Activated CD4-positive, CD25-positive, alpha-beta regulatory T cell treated with anti-CD3 and anti-CD28 coated beads, Interleukin-2, amount 50 U/mL, for 72 hours (primary cell): Measurements from ENCODE around the gene PLEKHH1.

Experiments used
- DNase-seq: peaks from one replicate; pipeline ENCODE4 v3.0.0; 2021

PLEKHH1 gene

DNA sequence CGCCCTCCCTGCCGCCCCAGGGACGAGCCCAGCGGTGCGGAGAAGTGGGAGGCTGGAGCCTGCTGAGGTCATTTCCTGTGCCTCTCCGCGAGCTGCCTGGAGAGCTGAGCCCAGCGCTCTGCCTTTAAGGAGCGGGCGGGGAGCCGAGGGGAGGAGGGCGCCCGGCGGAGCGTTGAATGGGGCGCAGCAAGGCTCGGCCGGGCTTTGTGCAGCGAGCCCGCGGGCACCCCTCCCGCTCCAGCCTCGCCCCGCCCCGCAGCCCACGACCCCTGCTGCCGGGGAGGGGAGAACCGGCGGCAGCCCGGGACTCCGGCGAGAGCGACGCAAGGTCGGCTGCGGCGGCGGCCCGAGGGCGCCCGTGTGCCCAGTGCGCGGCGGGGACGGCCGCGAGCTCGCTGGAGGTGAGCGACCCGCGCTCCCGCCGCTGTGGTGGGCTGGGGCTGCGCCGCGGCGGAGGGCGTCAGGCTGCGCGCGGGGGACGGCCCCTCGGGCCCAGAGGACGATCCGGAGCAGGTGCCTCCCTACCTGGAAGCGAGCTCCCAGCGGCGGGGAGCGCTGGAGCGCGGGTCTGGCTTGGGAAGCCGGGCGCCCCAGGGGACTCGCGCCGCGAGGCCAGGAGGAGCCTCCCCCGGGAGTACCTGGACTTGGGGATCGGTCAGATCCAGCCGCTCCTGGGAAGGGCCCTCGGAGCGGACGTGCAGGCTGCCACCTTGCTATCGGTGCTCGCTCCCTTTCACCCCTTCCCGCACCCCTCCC, at the start of gene PLEKHH1:
PLEKHH1 (plus strand) TSS at position 293 of the 756 bp plus-strand sequence. CDS start 8,578 bp downstream, outside the sequence.
- peak; percentile 59 for DNase-seq

GRCh38 chr14:67483579-67484285, 49.4 kb upstream of the PLEKHH1 start:
- no peak for DNase-seq

DNA sequence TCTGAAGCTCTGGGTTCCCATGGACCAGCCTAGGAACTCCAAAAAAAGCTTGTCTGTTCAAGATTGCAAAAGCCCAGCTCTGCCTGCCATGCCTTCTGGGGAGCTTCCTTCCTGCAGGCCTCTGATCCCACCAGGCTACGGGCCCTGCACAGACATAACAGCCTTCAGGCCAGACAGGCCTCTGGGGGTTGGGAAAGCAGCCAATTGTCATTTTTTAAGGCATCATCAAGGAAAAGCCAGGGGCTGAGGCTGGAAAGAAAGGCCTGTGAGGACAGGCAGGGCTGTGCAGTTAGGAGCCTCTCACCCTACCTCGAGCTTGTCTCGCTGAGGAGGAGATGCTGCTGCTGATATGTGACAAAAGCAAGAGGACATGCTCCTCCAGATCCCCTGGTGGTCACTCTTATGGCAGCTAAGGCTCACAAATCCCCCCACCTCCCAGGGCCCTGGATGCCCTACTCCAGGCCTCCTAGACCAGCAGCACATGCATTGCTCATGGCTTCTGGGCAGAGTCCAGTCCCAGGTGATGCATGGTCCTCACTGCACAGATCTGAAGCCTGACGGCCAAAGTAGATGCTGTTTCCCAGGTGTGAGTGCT, 47.5 kb upstream of the PLEKHH1 start:
- no peak for DNase-seq

- DNase-seq: no peak
These were observed 46.2 kb upstream of the PLEKHH1 start for GRCh38 chr14:67486890-67487289.

- no peak for DNase-seq
These were observed 45.8 kb upstream of the PLEKHH1 start for GRCh38 chr14:67487332-67487731.

- DNase-seq: peak; percentile 70
These were observed 44.9 kb upstream of the PLEKHH1 start, which contains the start of gene TMEM229B for GRCh38 chr14:67487937-67488893. TSS of gene TMEM229B (minus strand) at chr14:67488721. CDS start at chr14:67473923, 14,798 bp downstream.

GRCh38 chr14:67490196-67490595, 42.9 kb upstream of the PLEKHH1 start:
- no peak for DNase-seq

- no peak for DNase-seq
These were observed 41.8 kb upstream of the PLEKHH1 start for GRCh38 chr14:67491285-67491684.

GRCh38 chr14:67491741-67492507, 41.2 kb upstream of the PLEKHH1 start:
- DNase-seq: no peak

GRCh38 chr14:67492538-67492937, 40.6 kb upstream of the PLEKHH1 start:
- DNase-seq: no peak

DNA sequence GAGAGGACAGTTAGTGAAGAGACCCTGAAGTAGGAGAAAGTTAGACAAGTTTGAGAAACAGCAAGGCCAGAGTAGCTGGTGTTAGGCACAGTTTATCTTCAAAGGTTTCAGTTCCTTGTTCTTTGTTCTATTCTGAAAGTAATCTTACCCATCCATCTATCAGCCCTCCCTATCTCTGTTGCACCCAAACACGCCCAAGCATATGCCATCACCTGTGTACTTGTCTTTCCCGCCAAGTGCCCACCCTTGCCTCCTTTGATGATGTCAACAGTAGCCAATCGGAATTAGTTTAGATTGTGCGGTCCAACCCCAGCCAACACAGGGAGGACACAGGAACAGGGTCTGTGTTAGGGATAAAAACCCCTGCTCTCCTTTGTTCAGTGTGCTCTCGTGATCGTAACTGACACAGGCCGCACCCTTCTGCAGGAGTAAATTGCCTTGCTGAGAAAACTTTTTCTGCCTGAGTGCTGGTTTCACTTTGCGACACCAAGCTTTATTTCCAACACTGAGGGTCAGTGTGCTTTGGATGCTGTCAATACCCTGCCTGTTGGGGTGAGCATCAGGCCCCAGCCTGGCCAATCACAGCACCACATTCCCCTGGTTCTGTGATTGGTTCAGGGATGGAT, 39.9 kb upstream of the PLEKHH1 start:
- DNase-seq: no peak

DNA sequence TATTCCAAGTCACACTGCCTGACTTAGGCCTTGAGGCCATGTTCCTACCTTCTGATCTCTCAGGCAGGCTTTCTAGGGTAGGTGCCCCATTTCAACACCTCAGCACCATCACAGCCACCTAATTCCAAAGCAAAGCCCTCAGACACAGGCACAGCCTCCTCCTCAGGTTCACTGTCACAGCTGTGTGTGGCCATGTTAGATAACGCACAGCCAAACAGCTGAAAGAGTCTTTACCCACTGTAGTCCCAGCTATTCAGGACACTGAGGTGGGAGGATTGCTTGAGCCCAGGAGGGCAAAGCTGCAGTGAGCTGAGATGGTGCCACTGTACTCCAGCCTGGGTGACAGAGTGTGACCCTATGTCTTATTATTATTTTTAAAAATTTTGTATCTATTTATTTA, 37.3 kb upstream of the PLEKHH1 start:
- no peak for DNase-seq

GRCh38 chr14:67497216-67497615, 35.9 kb upstream of the PLEKHH1 start:
- DNase-seq: no peak

GRCh38 chr14:67497716-67498115, 35.4 kb upstream of the PLEKHH1 start:
- no peak for DNase-seq

GRCh38 chr14:67500981-67501380, 32.1 kb upstream of the PLEKHH1 start:
- no peak for DNase-seq

DNA sequence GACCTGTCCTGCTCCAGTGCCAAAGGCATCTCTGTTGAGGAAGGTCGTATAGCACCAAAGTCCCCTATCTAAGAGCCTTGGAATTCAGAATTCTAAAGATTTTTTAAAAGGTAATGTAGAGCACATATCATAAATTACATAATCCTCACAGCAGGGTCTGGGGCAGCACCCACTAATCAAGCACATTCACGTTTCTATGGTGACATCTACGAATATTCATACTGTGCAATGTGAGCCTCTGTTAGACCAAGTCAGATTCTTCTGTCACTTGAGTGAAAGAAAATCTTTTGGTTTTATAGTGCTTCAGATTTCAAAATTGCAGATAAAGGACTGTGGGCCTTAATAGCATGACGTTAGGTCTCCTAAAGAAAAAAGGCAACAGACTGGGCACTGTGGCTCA, 31.4 kb upstream of the PLEKHH1 start:
- DNase-seq: no peak

GRCh38 chr14:67502867-67503266, 30.2 kb upstream of the PLEKHH1 start:
- no peak for DNase-seq

- DNase-seq: no peak
These were observed 29.8 kb upstream of the PLEKHH1 start for GRCh38 chr14:67503331-67503730.

DNA sequence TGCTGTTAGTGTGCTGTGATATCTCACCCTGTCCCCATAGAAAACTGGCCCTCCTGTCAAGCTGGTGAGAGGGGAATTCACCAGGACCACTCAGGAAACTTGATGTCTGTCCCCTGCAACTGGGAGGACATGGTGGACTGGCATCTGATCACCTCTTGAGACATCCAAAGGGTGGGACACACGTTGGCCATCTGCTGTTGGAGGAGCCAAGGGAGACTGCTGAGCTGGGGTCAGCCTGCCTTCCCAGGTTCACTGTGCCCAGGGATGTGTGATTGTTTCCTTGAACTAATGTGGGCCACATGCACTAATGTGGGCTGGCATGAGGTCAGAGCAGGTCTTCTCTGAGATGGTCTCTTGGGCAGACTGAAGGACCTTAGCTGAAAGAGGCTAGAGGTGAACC, 27.8 kb upstream of the PLEKHH1 start:
- no peak for DNase-seq

DNA sequence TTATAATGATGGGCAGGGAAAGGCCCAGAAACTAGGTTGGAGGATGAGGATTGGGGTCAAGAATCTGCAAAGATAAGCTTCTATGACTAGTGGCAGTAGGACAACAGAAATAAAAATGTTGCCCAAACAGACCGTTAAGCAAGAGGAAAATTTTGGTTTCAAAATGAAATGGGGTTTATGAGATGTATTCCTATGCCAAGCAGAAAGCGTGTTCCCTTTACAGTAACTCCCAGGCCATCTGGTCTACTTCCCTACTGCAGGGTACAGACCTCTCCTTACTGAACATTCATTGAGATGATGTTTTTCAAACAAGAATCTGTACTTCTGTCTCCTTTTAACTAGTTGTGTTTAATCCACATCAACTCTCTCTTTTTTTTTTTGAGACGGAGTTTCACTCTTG, 24.1 kb upstream of the PLEKHH1 start:
- no peak for DNase-seq

- no peak for DNase-seq
These were observed 23.0 kb upstream of the PLEKHH1 start for GRCh38 chr14:67510121-67510520.
